ENCODE measurements around the gene SEC11A.

SEC11A gene

DNA sequence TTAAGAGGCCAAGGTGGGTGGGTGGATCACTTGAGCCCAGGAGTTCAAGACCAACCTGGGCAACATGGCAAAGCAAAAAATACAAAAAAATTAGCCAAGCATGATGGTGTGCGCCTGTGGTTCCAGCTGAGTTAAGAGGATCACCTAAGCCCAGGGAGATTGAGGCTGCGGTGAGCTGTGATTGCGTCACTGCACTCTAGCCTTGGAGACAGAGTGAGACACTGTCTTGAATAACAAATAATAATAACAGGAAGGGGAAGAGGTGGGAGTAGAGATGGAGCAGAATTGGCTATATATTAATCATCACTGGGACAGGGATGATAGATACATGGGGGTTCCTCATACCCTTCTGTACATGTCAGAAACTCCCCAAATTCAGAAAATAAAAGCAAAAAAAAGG is 34.1 kb downstream of the SEC11A start:
- peak in 1 of 3 experiments; percentile 19 for DNase-seq (ENCODE audit: low read depth in 3 of 3)

DNA sequence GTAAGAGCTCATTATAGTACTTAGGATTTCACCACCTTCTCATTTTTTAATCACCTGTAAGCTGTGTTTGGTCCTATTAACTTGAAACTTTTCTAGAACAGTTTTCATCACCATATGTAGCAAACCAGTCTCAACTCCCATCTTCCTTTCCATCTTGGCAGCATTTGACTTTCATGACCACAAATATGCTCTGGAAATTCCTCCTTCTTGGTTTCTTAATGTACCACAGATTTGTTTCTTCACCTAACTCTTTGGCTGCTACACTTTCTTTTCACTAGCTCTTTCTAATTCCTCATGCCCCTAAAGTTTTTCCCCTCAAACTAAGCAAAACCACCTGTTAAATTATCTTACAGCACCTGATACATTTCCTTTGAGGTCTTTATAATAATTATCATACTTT is 44.7 kb downstream of the SEC11A start:
- DNase-seq (ENCODE audit: low read depth in 3 of 3) = no peak

DNA sequence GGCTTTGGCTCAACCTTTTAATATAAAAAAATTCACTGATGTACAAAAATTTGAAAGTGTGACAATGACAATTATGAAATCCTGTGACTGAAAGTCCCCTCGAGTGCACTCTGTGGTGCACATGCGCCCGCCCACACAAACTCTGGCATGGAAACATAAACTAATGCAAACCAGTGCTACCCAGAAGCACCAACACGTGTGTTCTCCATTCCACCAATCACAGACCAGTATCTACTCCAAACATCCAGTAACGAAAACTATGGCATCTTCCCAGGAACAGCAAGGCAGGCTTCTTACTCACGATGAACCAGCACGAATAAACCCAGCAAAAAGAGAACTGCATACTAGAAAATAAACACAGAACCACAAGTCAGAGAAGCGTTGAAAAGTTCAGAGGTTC is 46.2 kb downstream of the SEC11A start:
- DNase-seq (ENCODE audit: low read depth in 3 of 3) = no peak

DNA sequence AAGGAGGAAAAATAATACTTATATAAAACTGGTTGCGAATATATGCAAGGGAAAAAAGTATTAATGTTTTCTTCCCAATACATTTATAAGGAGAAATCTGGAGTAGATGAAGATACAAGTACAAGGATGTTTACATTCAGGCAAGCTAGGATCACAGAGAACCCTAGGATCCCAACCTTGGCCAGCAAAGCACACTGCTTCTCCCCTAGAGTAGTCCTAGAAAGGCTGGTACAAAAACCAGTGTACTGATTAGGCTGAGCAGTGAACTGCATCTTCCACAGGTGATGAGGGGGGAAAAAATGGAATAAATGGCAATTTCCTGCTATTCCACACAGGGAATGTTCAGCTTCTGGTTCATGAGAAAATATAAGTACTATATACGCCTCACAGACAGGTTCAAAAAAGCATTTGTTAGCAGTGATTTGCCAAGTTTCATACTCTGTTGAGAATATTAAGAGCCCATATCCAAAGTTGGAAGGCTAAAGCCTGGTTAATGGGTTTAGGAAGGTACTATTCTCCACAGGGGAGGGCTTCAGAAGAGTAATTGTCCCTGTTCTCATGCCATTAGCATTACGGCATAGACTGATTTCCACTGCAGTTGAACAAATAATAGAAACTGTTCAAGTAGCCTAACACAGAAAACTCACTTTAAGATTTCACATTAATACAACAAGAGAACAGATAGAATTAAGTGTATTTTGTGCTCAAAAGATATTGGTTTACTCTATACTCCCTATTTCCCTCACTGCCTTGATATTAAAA is 47.5 kb downstream of the SEC11A start:
- no peak for DNase-seq (ENCODE audit: low read depth in 3 of 3)

DNA sequence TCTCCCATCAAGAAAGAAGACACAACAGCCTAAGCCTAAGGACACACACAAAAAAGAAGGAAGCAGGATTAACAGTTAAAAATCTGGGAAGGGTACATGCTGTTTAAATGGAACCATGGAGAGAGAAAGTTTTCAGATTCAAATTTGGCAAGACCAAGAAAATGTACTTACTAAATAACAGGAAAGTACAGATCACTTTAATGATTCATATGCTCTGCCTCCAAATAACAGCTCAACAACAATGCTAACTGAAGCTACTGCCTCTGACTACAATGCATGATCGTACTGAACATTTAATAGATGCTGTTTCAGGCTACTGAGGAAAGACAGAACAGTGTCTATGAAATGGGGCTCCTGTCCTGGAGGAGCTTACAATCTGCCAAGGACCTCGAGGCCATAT is 49.6 kb downstream of the SEC11A start:
- no peak for DNase-seq (ENCODE audit: low read depth in 3 of 3)

DNA sequence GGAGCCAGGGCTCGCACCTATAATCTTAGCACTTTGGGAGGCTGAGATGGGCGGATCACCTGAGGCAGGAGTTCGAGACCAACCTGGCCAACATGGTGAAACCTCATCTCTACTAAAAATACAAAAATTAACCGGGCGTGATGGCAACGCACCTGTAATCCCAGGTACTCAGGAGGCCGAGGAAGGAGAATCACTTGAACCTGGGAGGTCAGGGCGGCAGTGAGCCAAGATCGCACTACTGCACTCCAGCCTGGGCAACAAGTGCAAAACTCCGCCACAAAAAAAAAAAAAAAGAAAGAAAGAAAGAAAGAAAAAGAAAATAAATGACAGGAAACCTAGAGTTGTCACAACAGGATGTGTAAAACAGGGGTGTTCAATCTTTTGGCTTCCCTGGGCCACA is 54.9 kb downstream of the SEC11A start:
- no peak for DNase-seq (ENCODE audit: low read depth in 3 of 3)

DNA sequence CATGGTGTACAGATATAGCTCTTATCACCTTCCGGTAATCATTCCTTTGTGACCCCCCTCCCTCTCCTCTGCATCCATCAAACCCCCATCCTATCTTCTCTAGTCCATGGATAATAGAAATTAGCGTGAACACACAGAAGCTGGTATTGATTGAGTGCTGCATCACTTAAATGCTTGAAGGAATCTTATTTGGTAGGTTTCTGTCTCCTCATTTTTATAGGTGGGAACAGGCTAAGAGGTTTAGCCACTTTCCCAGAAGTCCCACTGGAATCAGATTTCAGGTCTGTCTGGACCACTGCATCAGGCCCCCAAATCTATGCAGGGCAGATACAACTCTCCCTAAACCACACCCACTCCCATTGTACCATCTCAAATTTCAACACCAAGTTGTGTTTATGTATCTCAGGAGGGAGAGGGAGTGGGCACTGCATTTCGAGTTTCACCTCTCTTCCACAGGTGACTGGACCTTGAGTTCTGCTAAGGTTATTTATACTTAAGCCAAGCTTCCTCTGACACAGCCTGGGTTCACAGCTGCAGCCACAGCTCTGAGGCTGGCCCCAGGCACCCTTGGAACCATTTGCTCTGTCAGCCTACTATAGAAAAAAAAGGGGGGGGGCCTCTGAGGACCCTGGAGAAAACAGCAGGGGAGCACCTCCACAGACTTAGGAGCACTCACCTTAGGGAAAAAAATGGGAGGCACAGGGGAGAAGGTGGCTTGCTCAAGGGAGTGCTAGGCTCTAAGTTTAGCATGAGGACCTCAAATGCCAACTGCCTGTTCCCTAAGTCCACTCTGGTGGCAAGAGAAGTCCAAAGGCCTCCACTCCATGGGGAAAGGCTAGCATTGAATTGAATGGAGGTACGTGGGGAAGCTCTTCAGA is 55.8 kb downstream of the SEC11A start:
- DNase-seq (ENCODE audit: low read depth in 3 of 3) = no peak

DNA sequence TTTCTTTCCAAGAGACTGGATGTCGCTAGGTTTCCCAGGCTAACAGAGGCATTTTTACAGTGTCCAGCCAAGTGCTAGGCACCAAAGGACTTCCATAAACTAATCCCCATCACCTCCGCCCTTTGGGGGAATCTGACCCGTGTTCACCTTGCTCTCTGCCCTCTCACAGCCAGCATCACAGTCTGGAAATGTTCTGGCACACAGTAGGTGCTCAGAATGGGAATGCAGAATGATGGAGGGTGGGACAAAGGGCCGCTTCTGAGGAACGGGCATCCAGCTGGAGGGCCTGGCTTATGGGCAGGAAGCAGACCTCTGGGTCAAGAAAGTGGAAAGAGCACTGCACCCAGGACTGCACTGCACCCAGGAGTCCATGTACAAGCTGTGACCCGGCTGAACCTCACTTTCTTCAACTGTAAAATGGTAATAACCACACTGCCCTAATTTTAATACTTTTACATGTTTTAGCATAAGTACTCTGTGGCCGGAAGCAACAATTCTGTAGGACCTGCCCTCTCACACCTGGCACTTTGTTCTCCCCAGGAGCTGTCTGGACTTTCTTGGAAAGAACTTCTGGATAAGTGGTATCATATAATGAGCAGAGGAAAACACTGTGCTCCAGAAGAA is 57.0 kb downstream of the SEC11A start:
- no peak for DNase-seq (ENCODE audit: low read depth in 3 of 3)

DNA sequence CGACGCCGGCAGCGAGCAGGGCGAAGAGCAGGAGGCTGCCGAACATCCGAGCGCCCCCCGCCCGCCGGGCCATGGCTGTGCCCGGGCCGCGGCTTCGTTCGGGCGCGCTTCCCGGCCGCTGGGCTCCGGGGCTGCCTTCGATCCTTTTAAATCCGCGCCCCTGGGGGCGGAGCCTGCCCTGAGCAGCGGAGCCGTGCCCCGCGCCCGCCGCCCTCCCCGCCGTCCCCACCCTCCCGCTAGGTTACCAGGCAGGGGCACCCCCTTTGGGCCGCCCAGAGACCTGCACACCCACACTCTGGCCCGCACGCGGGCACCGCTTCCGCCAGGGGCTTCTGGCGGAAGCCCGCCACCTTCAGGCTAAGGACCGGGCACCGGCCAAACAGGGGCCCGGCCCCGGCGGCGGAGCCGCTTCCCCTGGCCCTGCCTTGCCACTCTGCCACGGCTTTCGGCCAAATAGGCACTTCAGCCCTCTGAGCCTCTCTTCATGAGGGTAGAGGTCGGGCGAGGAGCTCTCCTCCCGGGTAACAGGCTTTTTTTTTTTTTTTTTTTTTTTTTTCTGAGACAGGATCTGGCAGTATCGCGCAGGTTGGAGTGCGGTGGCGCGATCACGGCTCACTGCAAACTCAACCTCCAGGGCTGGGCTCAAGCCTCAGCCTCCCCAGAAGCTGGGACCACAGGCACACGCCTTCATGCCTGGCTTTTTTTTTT is 57.7 kb downstream of the SEC11A start, which contains the start of gene NMB:
Gene NMB, minus strand, starts transcription at position 120 of the 708 bp plus-strand sequence. Its CDS starts 47 bp downstream, at position 73.
- peak; percentile 72 to 74 (median 73) for DNase-seq (ENCODE audit: low read depth in 3 of 3)

DNA sequence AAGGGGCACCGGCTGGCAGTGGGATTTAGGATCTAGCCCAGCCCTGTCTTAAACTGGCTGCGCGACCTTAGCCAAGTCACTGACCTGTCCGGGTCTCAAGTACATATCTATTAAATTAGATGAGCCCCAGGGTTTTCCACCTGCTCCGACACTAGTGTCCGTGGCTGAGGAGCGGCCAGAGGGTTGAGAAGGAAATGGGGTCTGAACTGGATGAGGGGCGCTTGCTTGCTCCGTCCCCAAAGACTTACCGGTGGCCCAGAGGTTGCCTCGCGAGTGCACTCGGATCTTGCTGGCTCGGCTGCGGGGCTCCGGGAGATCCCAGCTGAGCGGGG is 58.2 kb downstream of the SEC11A start:
- no peak for DNase-seq (ENCODE audit: low read depth in 3 of 3)

DNA sequence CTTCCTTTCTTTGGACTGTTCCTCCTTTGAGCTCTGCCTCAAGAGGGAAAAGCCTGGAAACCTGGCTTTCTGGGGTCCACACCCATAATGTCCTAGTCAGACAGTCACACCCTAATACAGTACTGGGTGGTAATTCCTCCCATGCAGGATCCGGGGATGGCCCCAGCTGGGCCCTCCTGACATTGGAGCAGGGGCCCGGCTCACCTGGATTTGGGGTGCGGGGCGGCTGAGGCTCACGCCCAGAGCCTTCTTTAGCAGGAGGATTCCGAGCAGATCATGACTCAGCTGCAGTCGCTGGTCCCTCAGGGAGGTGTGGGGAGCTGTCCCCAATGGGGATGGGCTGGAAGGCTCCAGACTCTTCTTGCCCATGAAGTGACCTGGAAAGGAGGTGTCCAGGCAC is 59.0 kb downstream of the SEC11A start:
- no peak for DNase-seq (ENCODE audit: low read depth in 3 of 3)

DNA sequence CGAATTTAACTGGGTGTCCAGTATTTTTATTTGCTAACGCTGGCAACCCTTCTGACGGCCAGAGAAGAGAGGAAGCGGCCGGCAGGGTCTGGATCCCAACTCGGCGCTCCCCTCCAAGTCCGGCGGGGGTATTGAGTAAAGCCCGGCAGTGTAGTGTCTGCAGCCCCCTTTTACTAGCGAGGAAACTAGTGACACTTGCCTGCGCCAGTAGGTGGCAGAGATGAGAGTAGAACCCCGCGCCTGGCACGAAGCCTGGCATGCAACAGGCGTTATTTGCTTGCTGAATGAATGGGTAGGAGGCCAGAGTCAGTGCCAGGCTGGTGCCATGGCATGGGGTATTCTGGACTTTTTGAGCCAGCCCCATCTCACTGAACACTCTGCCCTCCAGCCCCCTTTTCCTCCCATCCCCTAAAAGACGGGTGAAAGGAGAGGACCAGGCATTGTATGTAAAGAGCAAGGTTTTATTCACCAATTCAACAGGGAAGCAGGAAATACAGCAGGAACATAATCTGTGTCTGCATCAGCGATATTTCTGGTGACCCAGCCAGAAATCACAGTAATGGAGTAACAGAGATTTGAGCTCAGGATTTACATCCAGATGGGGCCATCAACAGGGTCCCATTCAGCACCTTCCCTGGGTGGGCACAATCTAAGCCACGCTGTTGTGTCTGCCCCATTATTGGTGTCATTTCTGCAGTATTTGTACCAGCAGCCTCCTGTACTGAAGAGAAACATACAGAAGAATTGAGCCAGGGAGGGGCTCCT is 61.1 kb downstream of the SEC11A start:
- DNase-seq (ENCODE audit: low read depth in 3 of 3) = peak; percentile 51 to 65 (median 58)

DNA sequence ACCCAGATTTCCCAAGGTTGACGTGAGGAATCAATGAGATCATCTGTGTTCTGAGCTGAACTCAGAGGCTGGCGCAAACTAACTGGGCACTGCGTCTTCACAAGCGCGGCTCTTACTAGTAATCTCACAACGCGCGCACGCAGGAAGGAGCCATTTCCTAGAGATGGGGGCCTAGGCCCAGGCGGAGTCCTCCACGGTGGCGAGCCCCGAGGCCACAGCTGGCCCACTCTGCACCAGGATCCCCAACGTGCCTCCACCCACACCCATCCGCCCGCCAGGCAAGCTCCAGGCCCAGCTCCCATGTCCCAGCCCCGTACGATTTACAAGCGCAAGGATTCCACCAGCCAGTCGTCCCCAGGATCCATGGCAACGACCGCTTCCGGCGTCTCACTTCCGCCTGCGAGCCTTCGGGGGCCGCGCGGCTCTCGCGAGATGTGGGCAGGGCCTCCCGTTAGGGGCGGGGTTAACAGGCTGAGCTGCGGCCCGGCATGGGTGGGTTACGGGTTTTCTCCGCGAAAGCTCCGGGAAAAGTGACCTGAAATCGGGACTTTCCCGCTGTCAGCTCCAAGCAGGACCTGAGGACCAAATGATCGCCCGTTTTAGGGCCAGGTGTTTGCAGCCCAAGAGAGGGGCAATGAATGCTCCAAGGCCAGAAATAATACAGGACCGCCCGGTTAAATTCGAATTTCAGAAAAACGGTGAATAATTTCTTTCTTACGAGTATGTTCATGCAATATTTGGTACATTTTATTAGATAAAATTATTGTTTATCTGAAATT is 61.8 kb downstream of the SEC11A start, which contains the start of gene WDR73:
Gene WDR73, minus strand, starts transcription at position 374 of the 779 bp plus-strand sequence. Its CDS starts 9 bp downstream, at position 365.
- peak; percentile 95 to 96 (median 96) for DNase-seq (ENCODE audit: low read depth in 3 of 3)

DNA sequence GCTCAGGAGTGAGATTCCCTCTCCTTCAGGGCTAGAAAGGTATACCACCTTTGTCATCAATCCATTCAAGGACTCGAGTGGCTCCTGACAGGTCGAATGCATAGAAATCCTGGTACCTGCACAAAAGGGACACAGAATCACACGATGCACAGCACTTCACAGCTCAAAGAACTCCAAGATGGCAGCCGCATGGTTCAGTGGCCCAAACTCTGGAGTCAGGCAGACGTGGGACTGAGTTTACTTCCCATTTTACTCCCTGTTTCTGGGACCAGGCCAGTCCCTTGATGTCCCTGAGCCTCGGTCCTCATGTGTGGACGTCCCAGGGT is 62.4 kb downstream of the SEC11A start:
- DNase-seq (ENCODE audit: low read depth in 3 of 3) = no peak

DNA sequence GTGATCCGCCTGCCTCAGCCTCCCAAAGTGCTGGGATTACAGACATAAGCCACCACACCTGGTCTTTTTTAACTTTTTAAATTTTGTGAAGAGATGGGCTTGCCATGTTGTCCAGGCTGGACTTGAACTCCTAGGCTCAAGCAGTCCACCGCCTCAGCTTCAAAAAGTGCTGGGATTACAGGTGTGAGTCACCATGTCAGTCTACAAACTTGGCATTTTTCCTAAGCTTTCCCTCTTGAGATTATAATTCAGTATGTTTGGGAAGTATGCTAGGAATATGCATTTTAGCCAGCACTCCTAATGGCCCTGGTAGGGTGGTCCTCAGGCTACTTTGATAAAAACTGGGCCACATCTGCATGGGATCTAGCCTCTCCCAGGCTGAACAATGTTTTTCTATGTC is 66.2 kb downstream of the SEC11A start:
- no peak for DNase-seq (ENCODE audit: low read depth in 3 of 3)

DNA sequence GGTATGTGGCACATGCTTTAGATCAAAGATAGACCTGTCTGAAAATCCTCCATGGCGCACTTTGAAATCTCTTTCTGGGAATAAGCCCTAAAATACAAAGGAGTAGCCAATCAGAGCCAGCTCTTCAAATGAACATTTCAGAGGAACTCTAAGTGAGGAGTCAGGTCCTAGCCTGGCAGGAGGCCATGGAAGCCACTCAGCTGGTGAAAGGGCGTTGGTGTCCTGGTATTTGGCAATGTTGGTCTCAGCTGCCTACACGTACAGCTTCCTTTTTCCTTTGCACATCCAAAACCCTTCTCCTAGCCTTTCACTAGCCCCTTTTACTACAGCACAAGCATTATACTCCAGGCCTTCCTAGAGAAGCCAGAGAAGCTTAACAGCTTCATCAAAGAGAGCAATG is 67.4 kb downstream of the SEC11A start:
- DNase-seq (ENCODE audit: low read depth in 3 of 3) = no peak

DNA sequence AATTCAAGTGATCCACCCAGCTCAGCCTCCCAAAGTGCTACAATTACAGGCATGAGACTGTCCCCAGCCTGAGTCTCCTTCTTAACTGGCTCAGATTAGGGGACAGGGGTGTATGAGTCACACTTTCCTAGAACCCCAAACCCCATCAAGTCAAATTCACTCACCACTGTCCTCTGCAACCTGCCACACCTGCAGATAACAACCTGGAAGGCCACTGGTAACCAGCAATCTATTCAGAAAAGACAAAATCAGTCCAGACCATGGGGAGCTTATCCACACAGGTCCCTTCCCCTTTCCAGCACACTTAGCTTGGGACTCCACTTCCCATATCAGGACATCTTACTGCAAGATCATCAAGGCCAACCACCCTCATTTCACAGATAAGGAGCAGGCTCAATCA is 68.2 kb downstream of the SEC11A start:
- no peak for DNase-seq (ENCODE audit: low read depth in 3 of 3)

DNA sequence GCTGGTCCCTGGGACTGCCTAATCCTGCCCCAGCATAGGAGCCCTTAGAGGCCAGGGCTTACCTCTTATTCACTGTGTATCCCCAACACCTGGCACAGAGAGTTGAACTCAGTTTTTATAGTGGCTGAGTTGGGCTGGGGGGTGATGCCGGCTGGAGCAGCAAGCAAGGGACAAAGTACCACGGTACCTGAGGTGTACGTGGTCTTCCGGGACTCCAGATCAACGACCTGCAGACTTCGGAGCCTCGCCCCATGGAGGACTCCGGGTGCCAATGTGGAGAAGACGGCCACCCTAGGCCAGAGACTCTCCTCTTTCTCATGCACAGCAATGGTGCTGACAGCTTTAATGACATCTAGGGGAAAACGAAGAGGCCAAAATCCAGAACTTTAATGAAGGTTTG is 69.9 kb downstream of the SEC11A start:
- DNase-seq (ENCODE audit: low read depth in 3 of 3) = no peak

DNA sequence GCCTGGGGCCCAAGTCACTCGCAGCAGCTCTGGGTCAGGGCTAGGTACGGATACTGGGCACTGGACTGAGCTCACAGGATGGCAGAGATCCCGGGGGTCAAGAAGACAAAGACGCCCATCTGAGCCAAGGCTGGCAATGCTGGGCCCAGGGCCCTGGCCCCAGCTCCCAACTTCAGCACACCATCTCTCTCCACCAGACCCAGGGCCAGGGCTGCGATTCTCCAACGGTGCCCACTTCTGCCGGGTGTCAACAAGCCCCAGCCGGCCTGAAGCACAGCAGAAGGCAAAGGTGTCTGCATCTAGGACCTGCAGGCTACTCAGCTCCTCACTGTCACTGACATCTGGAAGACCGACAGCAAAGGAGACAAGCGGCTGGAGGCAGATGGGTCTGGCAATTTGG is 70.4 kb downstream of the SEC11A start:
- no peak for DNase-seq (ENCODE audit: low read depth in 3 of 3)

DNA sequence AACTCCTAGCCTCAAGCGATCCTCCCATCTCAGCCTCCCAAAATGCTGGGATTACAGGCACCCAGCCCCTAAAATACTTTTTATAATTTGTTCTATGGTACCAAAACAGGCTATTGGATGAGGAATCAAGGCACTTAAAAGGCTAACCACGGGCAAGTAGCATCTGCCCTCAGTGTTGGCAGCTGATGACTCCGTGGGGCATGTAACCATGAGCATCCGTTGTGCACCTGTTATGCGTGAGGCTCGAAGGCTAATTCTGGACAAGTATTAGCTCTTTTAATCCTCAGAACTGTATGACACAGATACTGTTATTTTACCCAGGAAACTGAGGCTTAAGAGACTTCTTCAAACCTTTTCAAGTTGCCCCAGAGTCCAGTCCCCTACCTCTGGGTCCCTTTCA is 72.1 kb downstream of the SEC11A start:
- no peak for DNase-seq (ENCODE audit: low read depth in 3 of 3)

Data from stimulated activated CD4-positive, alpha-beta T cell treated with anti-CD3 and anti-CD28 coated beads, TNF-alpha, amount 100 ng/mL, for 4 hours (primary cell).